A549 treated with Mapracorat at 1 μM for 4 hours (cell line): ENCODE measurements around the gene ALDH4A1. TPM values are rescaled to one million over a fixed set of nuclear protein-coding genes. Genes with fewer than 3 reads are reported as not detected.

Experiments
- total RNA-seq: library from RNA; stranded (reverse); fragments of 200-300 nt; extraction: Qiagen RNA extraction; gene quantifications from 5 replicates; pipeline ENCODE4 v1.2.3, GENCODE V29; 2022

ALDH4A1 gene, protein sequence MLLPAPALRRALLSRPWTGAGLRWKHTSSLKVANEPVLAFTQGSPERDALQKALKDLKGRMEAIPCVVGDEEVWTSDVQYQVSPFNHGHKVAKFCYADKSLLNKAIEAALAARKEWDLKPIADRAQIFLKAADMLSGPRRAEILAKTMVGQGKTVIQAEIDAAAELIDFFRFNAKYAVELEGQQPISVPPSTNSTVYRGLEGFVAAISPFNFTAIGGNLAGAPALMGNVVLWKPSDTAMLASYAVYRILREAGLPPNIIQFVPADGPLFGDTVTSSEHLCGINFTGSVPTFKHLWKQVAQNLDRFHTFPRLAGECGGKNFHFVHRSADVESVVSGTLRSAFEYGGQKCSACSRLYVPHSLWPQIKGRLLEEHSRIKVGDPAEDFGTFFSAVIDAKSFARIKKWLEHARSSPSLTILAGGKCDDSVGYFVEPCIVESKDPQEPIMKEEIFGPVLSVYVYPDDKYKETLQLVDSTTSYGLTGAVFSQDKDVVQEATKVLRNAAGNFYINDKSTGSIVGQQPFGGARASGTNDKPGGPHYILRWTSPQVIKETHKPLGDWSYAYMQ
- total RNA-seq = 10.9 to 15.2 TPM (median 14.3 TPM) in 5 replicates

DNA sequence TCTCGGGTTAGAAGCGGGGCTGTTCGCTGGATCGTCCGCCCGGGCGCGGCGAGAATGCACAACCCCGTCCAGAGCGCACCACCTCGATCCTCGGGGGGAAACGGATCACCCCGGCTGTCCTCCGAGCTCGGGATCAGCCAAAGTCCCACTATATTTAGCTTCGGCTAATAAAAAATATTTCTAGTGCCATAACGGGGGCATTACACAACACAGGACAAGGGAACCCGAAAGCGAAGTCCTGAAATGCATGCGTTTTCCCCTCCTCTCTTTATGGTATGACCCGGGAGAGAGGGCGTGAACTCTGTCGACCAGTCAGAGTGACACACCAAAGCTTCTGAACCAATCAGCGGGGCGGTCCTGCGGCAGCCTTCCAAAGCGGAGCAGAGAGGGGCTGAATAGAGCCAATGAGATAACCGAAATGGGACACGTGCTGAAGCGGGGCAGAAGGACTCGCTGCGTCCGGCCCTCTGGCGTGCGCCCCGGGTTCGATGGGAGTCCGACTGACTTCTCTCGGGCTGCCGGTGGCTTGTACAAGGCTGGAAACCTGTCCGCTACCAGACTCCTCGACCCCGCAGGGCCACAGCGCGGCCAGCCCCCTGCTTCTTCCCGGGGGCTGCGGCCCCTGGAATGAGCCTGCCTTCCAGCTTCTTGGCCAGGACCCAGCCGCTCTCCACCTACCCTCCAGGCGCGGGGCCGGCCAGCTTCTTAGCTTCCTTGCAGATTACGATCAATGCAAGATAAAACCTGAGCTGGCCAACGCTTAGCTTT, at the start of gene ALDH4A1:
Gene ALDH4A1 (minus strand): TSS at position 33 of the 768 bp plus-strand sequence. CDS start 32 bp downstream, at position 1.

DNA sequence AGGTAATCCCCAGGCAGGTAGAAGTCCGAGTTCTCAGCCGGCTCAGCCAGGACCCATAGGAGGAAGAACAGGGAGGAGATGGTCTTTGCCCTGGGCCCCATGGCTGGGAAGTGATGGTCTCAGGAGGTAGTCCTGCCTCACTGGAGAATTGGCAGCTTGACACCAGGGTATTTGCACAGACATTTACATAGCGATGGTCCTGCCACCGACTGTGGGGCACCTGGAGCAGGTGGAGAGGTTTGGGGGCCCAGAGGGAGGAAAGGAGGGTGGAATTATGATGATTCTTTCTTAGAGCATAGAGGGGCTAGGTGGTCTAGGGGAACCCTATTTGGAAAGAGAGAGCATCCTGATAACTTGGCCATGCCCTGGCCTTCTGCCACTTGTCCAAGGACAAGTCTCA, 42.8 kb downstream of the ALDH4A1 start, which contains the start of gene TAS1R2:
Gene TAS1R2 (minus strand): TSS at position 101 of the 400 bp plus-strand sequence. CDS start 0 bp downstream, at position 101.

Other genes starting within 250 kb of the ALDH4A1 start
- not detected in 5 replicates for gene TAS1R2, start 42.9 kb downstream of the ALDH4A1 start, total RNA-seq
- gene IFFO2, start 54.1 kb upstream of the ALDH4A1 start, total RNA-seq = 5.9 to 11.9 TPM (median 9.2 TPM) in 5 replicates